ENCODE data around the gene EPS15. TPM values are rescaled to one million over a fixed set of nuclear protein-coding genes. Genes with fewer than 3 reads are reported as not detected.
A peak's percentile ranks its signal among the peaks of the same experiment; 100 is the strongest.

The EPS15 gene
- total and polyA plus RNA-seq, 11 donors: 19.9 to 80.6 (median 67.8) TPM

DNA sequence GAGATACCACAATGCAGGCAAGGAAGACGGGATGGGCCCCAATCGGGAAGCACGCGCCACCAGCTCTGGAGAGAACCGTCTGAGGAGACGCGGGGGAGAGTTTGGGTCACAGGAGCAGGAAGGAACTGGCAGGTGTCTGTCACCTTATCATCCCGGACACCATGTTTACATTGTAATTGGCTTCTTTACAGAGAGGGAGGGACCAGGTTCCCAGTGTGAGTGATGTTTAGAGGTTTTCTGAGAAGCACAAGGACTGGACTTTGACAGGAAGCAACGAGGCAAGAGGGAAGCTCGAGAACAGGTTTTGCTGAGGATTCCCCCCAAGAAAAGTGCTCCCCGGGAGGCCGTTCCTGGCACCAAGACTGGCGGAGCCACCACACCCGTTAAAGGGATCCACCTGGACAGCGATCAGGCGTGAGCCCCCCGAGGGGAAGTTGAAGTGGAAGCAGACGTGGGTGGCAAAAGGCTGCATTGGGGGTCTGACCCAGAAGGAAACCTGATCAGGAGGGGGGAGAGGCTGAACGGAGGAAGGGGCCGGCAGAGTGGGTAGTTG, 957 bp downstream of the EPS15 start:
- intact Hi-C loops (cut with DNase I): loop anchor here in 8 of 10 donors (2.0 to 10.0 kb wide), 11 partner anchors 46 to 553 kb away; partner anchors contain the start of genes OSBPL9 (in 3 of the 8), FAF1 (in 1 of the 8) and RNF11 (in 1 of the 8)
- Histone ChIP-seq H3K9me3 (no peaks in the 10 kb centered on the region), H3K4me3 (peak overlapping the region; percentile 75 to 96 (median 83)), H3K36me3 (no peaks in the 10 kb centered on the region), H3K27me3 (no peaks in the 10 kb centered on the region), H3K4me1 (peaks cover 9 to 68% (median 37%) of the 10 kb centered on the region in 12 donors), H3K27ac (peak overlapping the region; percentile 77 to 97 (median 94))
- WGBS, 4 donors: 0 to 1% (median 1%) methylated on average over 20 of the region's 20 CpGs
- DNase-seq: peak in 4 of 5 donors; percentile 33 to 53 (median 38)
- no peak for TF ChIP-seq POLR2A (IDR thresholded peaks at IDR 0.05)
- TF ChIP-seq, protein P1, sequence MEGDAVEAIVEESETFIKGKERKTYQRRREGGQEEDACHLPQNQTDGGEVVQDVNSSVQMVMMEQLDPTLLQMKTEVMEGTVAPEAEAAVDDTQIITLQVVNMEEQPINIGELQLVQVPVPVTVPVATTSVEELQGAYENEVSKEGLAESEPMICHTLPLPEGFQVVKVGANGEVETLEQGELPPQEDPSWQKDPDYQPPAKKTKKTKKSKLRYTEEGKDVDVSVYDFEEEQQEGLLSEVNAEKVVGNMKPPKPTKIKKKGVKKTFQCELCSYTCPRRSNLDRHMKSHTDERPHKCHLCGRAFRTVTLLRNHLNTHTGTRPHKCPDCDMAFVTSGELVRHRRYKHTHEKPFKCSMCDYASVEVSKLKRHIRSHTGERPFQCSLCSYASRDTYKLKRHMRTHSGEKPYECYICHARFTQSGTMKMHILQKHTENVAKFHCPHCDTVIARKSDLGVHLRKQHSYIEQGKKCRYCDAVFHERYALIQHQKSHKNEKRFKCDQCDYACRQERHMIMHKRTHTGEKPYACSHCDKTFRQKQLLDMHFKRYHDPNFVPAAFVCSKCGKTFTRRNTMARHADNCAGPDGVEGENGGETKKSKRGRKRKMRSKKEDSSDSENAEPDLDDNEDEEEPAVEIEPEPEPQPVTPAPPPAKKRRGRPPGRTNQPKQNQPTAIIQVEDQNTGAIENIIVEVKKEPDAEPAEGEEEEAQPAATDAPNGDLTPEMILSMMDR (IDR thresholded peaks at IDR 0.05): no peak
- ATAC-seq: peak; percentile 21 to 47 (median 28)

DNA sequence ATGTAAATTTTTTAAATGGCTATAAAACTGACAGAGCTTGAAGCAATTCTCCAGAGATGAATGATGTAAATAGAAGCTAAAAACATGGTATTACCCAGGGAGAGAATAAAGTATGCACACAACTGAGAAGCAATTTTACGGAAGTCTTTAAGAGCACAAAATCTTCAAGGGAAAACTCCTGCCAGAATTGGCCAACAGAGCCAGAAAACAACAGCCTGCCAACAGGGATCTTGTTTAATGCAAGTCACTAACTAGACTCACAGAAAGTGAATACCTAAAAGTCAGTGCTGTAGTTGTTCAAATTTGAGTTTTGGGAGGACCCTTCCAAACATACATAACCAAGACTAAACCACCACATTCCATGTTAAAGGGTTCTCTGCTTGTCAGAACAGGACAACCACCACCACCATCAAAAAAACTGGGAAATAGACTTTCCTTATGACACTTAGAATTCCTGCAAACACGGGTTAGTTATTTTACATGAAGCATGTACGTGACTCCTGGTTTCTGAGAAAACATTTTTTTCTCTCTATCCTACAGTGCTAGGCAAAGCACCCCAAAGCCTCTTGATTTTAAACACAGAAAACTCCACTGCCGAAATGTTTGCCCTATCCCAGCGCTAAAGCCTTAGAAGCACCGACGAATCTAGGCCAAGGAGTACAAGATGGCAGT, 1.6 kb downstream of the EPS15 start:
- H3K36me3 ChIP-seq: no peaks in the 10 kb centered on the region
- DNase-seq (no peak), ATAC-seq (no peak)
- WGBS, 4 donors: 2 to 5% (median 2%) methylated on average over 7 of the region's 7 CpGs
- TF ChIP-seq, protein P1 (IDR thresholded peaks at IDR 0.05): no peak
- no peak for TF ChIP-seq POLR2A (IDR thresholded peaks at IDR 0.05)
- intact Hi-C loops (cut with DNase I): loop anchor here in 8 of 10 donors (2.0 to 10.0 kb wide), 11 partner anchors 45 to 553 kb away; partner anchors contain the start of genes OSBPL9 (in 3 of the 8), FAF1 (in 1 of the 8) and RNF11 (in 1 of the 8)
- no peaks in the 10 kb centered on the region for H3K9me3 ChIP-seq
- peak overlapping the region; percentile 75 to 96 (median 83) for H3K4me3 ChIP-seq
- peaks cover 9 to 74% (median 43%) of the 10 kb centered on the region in 12 donors for H3K4me1 ChIP-seq
- H3K27me3 ChIP-seq: no peaks in the 10 kb centered on the region
- H3K27ac ChIP-seq: peak overlapping the region; percentile 56 to 97 (median 94)

DNA sequence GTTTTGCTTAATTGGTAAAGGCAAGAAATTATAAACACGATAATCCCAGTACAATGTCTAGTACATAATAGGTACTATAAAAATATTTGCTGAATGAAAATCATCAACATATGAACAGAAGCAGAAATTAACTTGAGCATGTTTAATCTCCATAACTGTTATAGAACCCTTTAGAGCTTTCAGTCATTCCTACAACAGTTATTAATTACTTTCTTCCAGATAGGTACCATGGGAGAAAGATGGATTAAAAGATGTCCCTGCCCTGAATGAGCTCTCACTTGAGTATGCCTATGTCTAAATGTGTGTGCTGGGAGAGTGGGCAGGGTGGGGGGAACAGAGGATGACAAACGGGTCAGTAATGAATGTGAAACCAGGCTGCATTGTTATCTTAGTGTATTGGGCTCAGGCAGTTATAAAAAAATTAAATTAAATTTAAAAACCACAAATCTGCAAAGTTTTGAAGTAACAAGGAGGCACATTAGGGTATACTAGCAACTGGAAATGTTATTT, 2.4 kb downstream of the EPS15 start:
- H3K36me3 ChIP-seq: no peaks in the 10 kb centered on the region
- H3K27me3 ChIP-seq: no peaks in the 10 kb centered on the region
- no peaks in the 10 kb centered on the region for H3K9me3 ChIP-seq
- H3K27ac ChIP-seq: peak overlapping the region; percentile 18 to 97 (median 94)
- ATAC-seq: no peak
- DNase-seq: no peak
- peak overlapping the region in 11 of 12 donors; percentile 75 to 96 (median 83) for H3K4me3 ChIP-seq
- intact Hi-C loops (cut with DNase I): loop anchor here in 8 of 10 donors (5.0 to 10.0 kb wide), 10 partner anchors 44 to 552 kb away; partner anchors contain the start of genes OSBPL9 (in 3 of the 8), FAF1 (in 1 of the 8) and RNF11 (in 1 of the 8)
- TF ChIP-seq, protein P1 (IDR thresholded peaks at IDR 0.05): no peak
- 22 to 31% (median 26%) methylated on average over 2 of the region's 2 CpGs for WGBS, 4 donors
- peaks cover 9 to 82% (median 51%) of the 10 kb centered on the region in 12 donors for H3K4me1 ChIP-seq
